ENCODE data around the gene ZSWIM1. TPM values are rescaled to one million over a fixed set of nuclear protein-coding genes. Genes with fewer than 3 reads are reported as not detected.
A peak's percentile ranks its signal among the peaks of the same experiment; 100 is the strongest.

ZSWIM1 gene
- total and polyA plus RNA-seq, 2 of the 13 experiments (the other 11 are each of a cell fraction or from before 2014, with no cell fraction given) = 9.5 to 11.7 TPM

DNA sequence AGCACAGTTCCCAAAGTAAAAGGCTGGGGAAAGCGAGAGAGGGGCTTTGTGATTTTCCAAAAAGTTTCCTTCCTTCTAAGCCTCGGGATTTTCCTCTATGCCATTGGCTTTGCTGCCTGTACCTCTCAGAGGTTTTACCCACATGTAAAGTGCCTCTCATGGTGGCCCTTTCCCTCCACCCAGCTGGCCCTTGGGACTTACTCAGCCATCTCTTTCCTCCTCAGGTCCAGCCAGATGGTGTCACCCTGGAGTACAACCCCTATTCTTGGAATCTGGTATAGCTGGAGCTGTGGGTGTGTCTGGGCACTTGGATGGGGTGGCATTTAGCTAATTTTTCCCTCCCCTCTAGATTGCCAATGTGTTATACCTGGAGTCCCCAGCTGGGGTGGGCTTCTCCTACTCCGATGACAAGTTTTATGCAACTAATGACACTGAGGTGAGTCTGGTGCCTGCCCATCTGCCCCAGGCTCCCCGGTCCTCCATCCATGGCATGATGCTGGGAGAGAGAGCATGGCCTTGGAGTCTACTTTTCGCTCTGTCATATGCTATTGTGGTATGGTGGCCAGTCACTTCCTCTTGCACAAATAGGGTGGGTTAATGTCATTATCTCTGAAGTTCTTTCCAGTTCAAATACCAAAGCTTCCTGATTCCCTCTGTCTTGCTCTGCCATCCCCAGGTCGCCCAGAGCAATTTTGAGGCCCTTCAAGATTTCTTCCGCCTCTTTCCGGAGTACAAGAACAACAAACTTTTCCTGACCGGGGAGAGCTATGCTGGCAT is 11.2 kb downstream of the ZSWIM1 start (continued):
- TF ChIP-seq, protein P1, sequence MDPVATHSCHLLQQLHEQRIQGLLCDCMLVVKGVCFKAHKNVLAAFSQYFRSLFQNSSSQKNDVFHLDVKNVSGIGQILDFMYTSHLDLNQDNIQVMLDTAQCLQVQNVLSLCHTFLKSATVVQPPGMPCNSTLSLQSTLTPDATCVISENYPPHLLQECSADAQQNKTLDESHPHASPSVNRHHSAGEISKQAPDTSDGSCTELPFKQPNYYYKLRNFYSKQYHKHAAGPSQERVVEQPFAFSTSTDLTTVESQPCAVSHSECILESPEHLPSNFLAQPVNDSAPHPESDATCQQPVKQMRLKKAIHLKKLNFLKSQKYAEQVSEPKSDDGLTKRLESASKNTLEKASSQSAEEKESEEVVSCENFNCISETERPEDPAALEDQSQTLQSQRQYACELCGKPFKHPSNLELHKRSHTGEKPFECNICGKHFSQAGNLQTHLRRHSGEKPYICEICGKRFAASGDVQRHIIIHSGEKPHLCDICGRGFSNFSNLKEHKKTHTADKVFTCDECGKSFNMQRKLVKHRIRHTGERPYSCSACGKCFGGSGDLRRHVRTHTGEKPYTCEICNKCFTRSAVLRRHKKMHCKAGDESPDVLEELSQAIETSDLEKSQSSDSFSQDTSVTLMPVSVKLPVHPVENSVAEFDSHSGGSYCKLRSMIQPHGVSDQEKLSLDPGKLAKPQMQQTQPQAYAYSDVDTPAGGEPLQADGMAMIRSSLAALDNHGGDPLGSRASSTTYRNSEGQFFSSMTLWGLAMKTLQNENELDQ (CRISPR knock-in tag; IDR thresholded peaks at IDR 0.05; ENCODE audit: borderline replicate concordance) = no peak

DNA sequence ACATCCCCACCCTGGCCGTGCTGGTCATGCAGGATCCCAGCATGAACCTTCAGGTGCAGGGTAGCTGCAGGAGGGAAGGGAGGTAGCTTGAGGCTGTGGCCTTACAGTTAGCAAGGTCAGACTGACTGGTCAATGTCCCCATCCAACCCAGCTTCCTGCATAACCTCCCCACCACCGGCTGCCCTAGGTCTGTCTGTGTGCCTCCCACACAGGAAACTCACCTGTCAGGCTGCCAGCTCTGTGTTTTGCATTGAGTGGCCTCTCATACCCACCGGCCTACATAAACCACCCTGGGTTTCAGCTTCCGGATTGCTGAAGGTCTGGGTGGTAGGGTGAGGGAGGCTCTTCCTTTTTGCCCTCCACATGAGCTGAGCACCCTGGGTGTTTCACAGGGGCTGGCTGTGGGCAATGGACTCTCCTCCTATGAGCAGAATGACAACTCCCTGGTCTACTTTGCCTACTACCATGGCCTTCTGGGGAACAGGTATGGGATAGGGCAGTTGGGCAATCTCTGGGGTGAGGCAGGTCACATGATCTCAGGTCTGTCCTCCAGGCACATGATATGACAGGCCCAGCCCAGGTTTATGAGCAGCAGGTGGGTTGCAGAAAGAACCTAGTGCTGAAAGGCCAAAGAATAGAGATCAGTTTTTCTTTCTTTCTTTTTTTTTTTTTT is 11.9 kb downstream of the ZSWIM1 start:
- Histone ChIP-seq H3K9ac (ENCODE audit: insufficient read depth, low read depth, low read length) (no peak overlapping the region), H3K9me3 (ENCODE audit: low read length) (no peaks in the 10 kb centered on the region), H2AFZ (ENCODE audit: low read length) (no peak overlapping the region), H3K4me2 (ENCODE audit: low read depth, low read length) (peak overlapping the region; percentile 85; the same call in 1 of the 2 replicates), H3K27ac (ENCODE audit: extremely low read length, insufficient read depth, low read length) (no peak overlapping the region), H3K4me1 (ENCODE audit: insufficient read depth, low read length) (peaks cover 43% of the 10 kb centered on the region), H3K36me3 (replicated peaks in 1 of 2; ENCODE audit: control insufficient read depth in 1 of 2, insufficient read depth in 2 of 2, low read length in 2 of 2) (peaks cover 42 to 61% of the 10 kb centered on the region in 2 experiments), H4K20me1 (ENCODE audit: insufficient read depth, low read length) (no peaks in the 10 kb centered on the region), H3K27me3 (ENCODE audit: control insufficient read depth in 1 of 2, insufficient read depth in 2 of 2, low read length in 2 of 2) (no peaks in the 10 kb centered on the region), H3K4me3 (replicated peaks in 1 of 3; ENCODE audit: insufficient read depth in 1 of 3, low read depth in 2 of 3, low read length in 3 of 3) (peak overlapping the region in 2 of 3 experiments; percentile 19 to 98; a peak in 2 of 6 replicates), H3K79me2 (ENCODE audit: insufficient read depth, low read length) (peaks cover 32% of the 10 kb centered on the region)
- intact Hi-C loops (cut with micrococcal nuclease; ENCODE audit: unreplicated experiment) (no loop called here), in situ Hi-C loops (cut with HindIII; ENCODE audit: extremely low pct_ligation_motif_present, low pct_unique_long_range_greater_than_20kb) (loop anchor here (5.0 kb wide), 2 partner anchors 39 to 69 kb away; partner anchors contain the start of gene PCIF1)
- no peak for FAIRE-seq
- WGBS (ENCODE audit: low lambda C conversion rate) = 91% methylated on average over 4 of the region's 4 CpGs
- TF ChIP-seq ZNF891 (CRISPR knock-in tag; IDR thresholded peaks at IDR 0.05) = 0 out of 2 replicates have a peak, but pooled peaks have one; percentile 49
- no peak for TF ChIP-seq NCOA5 (CRISPR knock-in tag; IDR thresholded peaks at IDR 0.05)
- TF ChIP-seq RAD51 (IDR thresholded peaks at IDR 0.05; ENCODE audit: borderline replicate concordance) = peak; percentile 50; the same call in 1 of the 2 replicates
- TF ChIP-seq USF2 (IDR thresholded peaks at IDR 0.05; ENCODE audit: low read depth, low read length) = peak; percentile 32; the same call in 1 of the 2 replicates
- peak; percentile 34; the same call in 1 of the 2 replicates for TF ChIP-seq USF2 (CRISPR knock-in tag; IDR thresholded peaks at IDR 0.05; ENCODE audit: borderline replicate concordance)
- TF ChIP-seq ZNF737 (CRISPR knock-in tag; IDR thresholded peaks at IDR 0.05; ENCODE audit: borderline replicate concordance) = 0 out of 2 replicates have a peak, but pooled peaks have one; percentile 5
- TF ChIP-seq CEBPB (IDR thresholded peaks at IDR 0.05; ENCODE audit: borderline replicate concordance, low read depth, low read length) = peak; percentile 37; the same call in 1 of the 2 replicates
- TF ChIP-seq NRL (CRISPR knock-in tag; IDR thresholded peaks at IDR 0.05; ENCODE audit: borderline replicate concordance) = peak; percentile 25; the same call in 1 of the 2 replicates
- TF ChIP-seq TAF1 (CRISPR knock-in tag; IDR thresholded peaks at IDR 0.05) = 0 out of 2 replicates have a peak, but pooled peaks have one; percentile 6
- TF ChIP-seq YEATS4 (CRISPR knock-in tag; IDR thresholded peaks at IDR 0.05; ENCODE audit: borderline replicate concordance) = no peak
- DNase-seq (ENCODE audit: low spot score) = no peak
- ATAC-seq = no peak
- POLR2A ChIA-PET = interaction anchor here (0.7 to 8.1 kb wide), 11 partner anchors 11 to 600 kb away, joined by 3 to 164 read pairs (median 60); partner anchors contain the start of genes ACOT8, PCIF1, PLTP and ZSWIM1
- no TSS peak for BruUV-seq (replicated peaks)
- CTCF ChIA-PET (ENCODE audit: low intra/inter-chr PET ratio, low total read pairs) = interaction anchor here (0.8 kb wide), 1 partner anchor 70 kb away, joined by 4 read pairs; no protein-coding TSS in a partner anchor
